Colonic mucosa (tissue), 4 donors: ENCODE results near the gene SLC46A1. TPM values are rescaled to one million over a fixed set of nuclear protein-coding genes. Genes with fewer than 3 reads are reported as not detected.

Source experiments
- DNase-seq: peaks from one replicate; pipeline ENCODE4 v3.0.0-alpha.2; 2020
- H3K27ac ChIP-seq: fragments of 200-600 bp; one replicate; pipeline ENCODE4 v1.8.0; 2021
- H3K27me3 ChIP-seq: fragments of 200-600 bp; one replicate; pipeline ENCODE4 v1.8.0; 2021
- H3K36me3 ChIP-seq: fragments of 200-600 bp; one replicate; pipeline ENCODE4 v1.8.0; 2021
- H3K4me1 ChIP-seq: fragments of 200-600 bp; one replicate; pipeline ENCODE4 v1.8.0; 2021; ENCODE audit warnings: mild to moderate bottlenecking
- H3K4me3 ChIP-seq: fragments of 200-600 bp; one replicate; pipeline ENCODE4 v1.8.0; 2021
- H3K9ac ChIP-seq, 2 donors: one replicate each; pipeline ENCODE4 v1.7.0; 2013; ENCODE audit warnings: control low read depth in 2 of 2, low read depth in 2 of 2, low read length in 2 of 2
- H3K9me3 ChIP-seq: fragments of 200-600 bp; one replicate; pipeline ENCODE4 v1.8.0; 2021
- CTCF ChIP-seq: fragments of 200-600 bp; IDR thresholded peaks from one replicate; pipeline ENCODE4 v1.8.0; 2022; ENCODE audit warnings: antibody characterized with exemption, mild to moderate bottlenecking
- intact Hi-C: fragments of 100-400 bp; cut with DNase I; formaldehyde crosslinking; loops from one replicate; pipeline ENCODE4 v1.14.1; 2022
- total RNA-seq, 2 donors: library from RNA; stranded (reverse); fragmentation: NEBNext Ultra II Directional in 1 of 2; extraction: Animal tissue kit (Norgen Biotek cat#: 25700) in 1 of 2; gene quantifications; one replicate each; pipeline ENCODE4 v1.2.1, GENCODE V29; 2021
- donor health status: healthy.
- donor health status: DM: no; HTN: no; CAD: no.
- donor health status: DM: no; HTN: no; CAD: no.

SLC46A1 gene
- total RNA-seq, 2 donors from 2014 or later = 4.3 to 5.4 TPM

GRCh38 chr17:28397275-28397674 lies 8.7 kb downstream of the SLC46A1 start:
- H3K9ac ChIP-seq = no peak overlapping the region
- no peak overlapping the region for H3K4me3 ChIP-seq
- DNase-seq = no peak
- TF ChIP-seq CTCF = no peak
- intact Hi-C loops = no loop called here
- no peaks in the 10 kb centered on the region for H3K9me3 ChIP-seq
- no peak overlapping the region for H3K27ac ChIP-seq
- no peaks in the 10 kb centered on the region for H3K27me3 ChIP-seq
- no peaks in the 10 kb centered on the region for H3K36me3 ChIP-seq
- H3K4me1 ChIP-seq = no peaks in the 10 kb centered on the region

- Histone ChIP-seq H3K9me3 (no peaks in the 10 kb centered on the region), H3K27ac (no peak overlapping the region), H3K27me3 (no peaks in the 10 kb centered on the region), H3K4me1 (no peaks in the 10 kb centered on the region), H3K9ac (no peak overlapping the region), H3K36me3 (no peaks in the 10 kb centered on the region), H3K4me3 (no peak overlapping the region)
- no peak for TF ChIP-seq CTCF
- DNase-seq = no peak
- intact Hi-C loops = no loop called here
Observed at GRCh38 chr17:28396635-28397239, 9.3 kb downstream of the SLC46A1 start.

DNA sequence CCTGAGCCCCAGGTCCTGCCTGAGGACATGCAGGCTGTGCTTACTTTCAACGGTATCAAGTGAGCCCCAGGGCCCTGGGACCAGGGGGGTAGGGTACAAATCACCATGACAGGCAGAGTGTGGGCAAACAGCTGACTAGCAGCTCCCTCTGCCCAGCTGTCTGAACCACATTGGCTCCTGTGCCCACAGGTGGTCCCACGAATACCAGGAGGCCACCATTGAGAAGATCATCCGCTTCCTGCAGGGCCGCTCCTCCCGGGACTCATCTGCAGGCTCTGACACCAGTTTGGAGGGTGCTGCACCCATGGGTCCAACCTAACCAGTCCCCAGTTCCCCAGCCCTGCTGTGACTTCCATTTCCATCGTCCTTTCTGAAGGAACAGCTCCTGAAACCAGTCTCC lies 10.0 kb downstream of the SLC46A1 start:
- H3K4me1 ChIP-seq = no peaks in the 10 kb centered on the region
- intact Hi-C loops = no loop called here
- H3K9ac ChIP-seq = no peak overlapping the region
- H3K27me3 ChIP-seq = no peaks in the 10 kb centered on the region
- no peak for DNase-seq
- H3K36me3 ChIP-seq = no peaks in the 10 kb centered on the region
- no peak overlapping the region for H3K27ac ChIP-seq
- TF ChIP-seq CTCF = no peak
- H3K4me3 ChIP-seq = no peak overlapping the region
- no peaks in the 10 kb centered on the region for H3K9me3 ChIP-seq

GRCh38 chr17:28395426-28395825 lies 10.6 kb downstream of the SLC46A1 start:
- no peaks in the 10 kb centered on the region for H3K9me3 ChIP-seq
- H3K4me1 ChIP-seq = no peaks in the 10 kb centered on the region
- no peaks in the 10 kb centered on the region for H3K36me3 ChIP-seq
- TF ChIP-seq CTCF = no peak
- H3K27ac ChIP-seq = no peak overlapping the region
- no peak overlapping the region for H3K4me3 ChIP-seq
- intact Hi-C loops = no loop called here
- no peak for DNase-seq
- no peaks in the 10 kb centered on the region for H3K27me3 ChIP-seq
- no peak overlapping the region for H3K9ac ChIP-seq

DNA sequence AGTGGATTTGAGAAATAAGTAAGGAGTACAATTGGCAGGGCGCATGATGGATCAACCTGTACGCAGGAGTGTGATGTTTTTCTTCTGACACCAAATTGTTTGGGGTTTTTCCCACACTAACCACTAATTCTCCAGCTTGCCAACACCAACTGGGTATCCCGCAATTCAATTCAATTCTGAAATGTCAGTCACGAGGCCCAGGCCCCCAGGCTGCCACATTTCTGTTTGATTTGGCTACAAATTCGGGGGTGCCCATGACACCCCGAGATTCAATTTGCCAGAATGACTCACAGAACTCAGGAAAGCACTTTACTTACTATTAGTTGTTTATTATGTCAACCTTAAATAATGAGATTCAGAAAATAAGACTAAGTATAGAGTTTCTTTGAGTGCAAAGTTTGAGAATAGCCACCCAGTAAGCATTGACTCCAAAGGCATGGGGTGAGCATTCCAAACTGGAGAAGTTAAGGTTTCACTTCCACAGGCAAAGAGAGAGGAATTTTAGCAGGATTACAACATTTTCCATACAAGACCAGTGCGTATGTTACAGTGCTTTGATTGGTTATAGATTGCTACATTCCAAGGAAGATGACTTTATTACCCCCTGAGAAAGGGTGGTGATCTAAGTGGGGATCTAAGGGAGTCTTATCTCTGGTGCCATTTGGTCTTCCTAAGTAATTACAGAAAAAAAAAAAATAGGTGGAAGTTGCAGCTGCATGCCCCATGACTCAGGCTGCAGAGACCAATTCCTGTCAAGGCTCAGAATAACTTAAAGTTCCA lies 11.5 kb downstream of the SLC46A1 start:
- H3K4me1 ChIP-seq = no peaks in the 10 kb centered on the region
- no peaks in the 10 kb centered on the region for H3K36me3 ChIP-seq
- no peak overlapping the region for H3K9ac ChIP-seq
- no peak overlapping the region for H3K4me3 ChIP-seq
- DNase-seq = no peak
- no peaks in the 10 kb centered on the region for H3K9me3 ChIP-seq
- H3K27ac ChIP-seq = no peak overlapping the region
- intact Hi-C loops = no loop called here
- no peaks in the 10 kb centered on the region for H3K27me3 ChIP-seq
- no peak for TF ChIP-seq CTCF
